ENCODE measurements around the gene OR6C76. TPM values are rescaled to one million over a fixed set of nuclear protein-coding genes. Genes with fewer than 3 reads are reported as not detected.
"Not testable (repeated sequence)": the region's sequence is repeated elsewhere in the genome, so short reads cannot be mapped to it uniquely, and the experiment has no call there.

Gene OR6C76
- total RNA-seq, 2 experiments from 2014 or later: not detected

DNA sequence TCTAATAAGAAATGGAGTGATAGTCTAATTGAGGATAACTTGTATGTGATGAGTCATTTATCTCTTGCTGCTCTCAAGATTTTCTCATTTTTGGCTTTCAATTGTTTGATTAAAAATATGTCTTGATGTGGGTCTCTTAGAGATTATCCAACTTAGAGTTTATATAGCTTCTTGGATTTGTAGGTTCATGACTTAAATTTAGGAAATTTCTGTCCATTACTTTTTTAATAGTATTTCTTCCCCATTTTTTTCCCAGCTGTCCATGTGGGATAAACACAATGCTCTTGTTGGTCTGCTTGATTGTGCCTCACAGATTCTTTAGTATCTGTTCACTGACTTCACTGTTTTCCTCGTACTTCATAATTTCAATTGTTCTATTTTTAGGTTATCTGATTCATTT, 18.2 kb upstream of the OR6C76 start:
- H3K36me3 Mint-ChIP-seq (ENCODE audit: low read depth): no peaks in the 10 kb centered on the region
- no peak overlapping the region for H3K27ac Mint-ChIP-seq
- TF ChIP-seq, protein P1, sequence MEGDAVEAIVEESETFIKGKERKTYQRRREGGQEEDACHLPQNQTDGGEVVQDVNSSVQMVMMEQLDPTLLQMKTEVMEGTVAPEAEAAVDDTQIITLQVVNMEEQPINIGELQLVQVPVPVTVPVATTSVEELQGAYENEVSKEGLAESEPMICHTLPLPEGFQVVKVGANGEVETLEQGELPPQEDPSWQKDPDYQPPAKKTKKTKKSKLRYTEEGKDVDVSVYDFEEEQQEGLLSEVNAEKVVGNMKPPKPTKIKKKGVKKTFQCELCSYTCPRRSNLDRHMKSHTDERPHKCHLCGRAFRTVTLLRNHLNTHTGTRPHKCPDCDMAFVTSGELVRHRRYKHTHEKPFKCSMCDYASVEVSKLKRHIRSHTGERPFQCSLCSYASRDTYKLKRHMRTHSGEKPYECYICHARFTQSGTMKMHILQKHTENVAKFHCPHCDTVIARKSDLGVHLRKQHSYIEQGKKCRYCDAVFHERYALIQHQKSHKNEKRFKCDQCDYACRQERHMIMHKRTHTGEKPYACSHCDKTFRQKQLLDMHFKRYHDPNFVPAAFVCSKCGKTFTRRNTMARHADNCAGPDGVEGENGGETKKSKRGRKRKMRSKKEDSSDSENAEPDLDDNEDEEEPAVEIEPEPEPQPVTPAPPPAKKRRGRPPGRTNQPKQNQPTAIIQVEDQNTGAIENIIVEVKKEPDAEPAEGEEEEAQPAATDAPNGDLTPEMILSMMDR (IDR thresholded peaks at IDR 0.05): no peak
- H3K9me3 Mint-ChIP-seq: peaks cover 4% of the 10 kb centered on the region
- H3K27me3 Mint-ChIP-seq: peaks cover 5% of the 10 kb centered on the region
- H3K4me3 Mint-ChIP-seq: no peak overlapping the region
- CTCF ChIA-PET: no interaction called here
- POLR2A ChIA-PET: no interaction called here
- intact Hi-C loops (cut with micrococcal nuclease): no loop called here
- no peak for DNase-seq
- H3K4me1 Mint-ChIP-seq (ENCODE audit: low read depth): no peaks in the 10 kb centered on the region
- ATAC-seq: no peak

DNA sequence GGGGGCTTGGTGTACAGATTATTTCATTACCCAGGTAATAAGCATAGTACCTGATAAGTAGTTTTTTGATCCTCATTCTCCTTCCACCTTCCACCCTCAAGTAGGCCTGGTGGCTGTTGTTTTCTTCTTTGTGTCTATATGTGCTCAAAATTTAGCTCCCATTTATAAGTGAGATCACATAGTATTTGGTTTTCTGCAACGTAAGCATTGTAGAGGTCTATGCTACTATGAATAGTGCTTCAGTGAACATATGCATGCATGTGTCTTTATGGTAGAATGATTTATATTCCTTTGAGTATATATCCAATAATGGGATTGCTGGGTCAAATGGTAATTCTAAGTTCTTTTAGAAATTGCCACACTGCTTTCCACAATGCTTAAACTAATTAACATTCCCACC, 16.9 kb upstream of the OR6C76 start:
- CTCF ChIA-PET, ATAC-seq: not testable (repeated sequence)

DNA sequence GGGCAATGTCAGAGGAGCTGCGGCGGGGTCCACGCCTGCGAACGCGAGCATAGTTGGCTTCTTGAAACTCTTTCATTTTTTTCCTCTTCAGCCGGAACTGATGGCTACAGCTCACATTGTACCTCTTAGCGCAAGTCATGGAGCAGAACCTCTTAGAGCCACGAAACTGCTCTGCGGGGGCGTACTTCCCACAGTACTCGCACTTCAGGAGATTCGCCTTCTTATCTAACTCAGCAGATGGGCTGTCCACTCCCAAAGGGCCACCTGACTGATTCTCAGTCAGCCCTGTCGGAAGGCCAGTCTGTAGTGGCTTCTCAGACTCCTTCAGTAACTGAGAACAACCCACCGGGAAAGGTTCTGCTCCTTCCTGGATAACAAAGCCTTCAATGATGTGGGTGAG, 13.9 kb upstream of the OR6C76 start:
- intact Hi-C loops (cut with micrococcal nuclease); POLR2A ChIA-PET; H3K27ac Mint-ChIP-seq; H3K36me3 Mint-ChIP-seq (ENCODE audit: low read depth); DNase-seq; H3K9me3 Mint-ChIP-seq; H3K4me3 Mint-ChIP-seq; ATAC-seq; CTCF ChIA-PET; H3K4me1 Mint-ChIP-seq (ENCODE audit: low read depth): not testable (repeated sequence)
- H3K27me3 Mint-ChIP-seq: peaks cover 28% of the 10 kb centered on the region

More for the DNA sequence above, 16.9 kb upstream of the OR6C76 start:
- H3K9me3 Mint-ChIP-seq; H3K27ac Mint-ChIP-seq; intact Hi-C loops (cut with micrococcal nuclease); H3K4me3 Mint-ChIP-seq; H3K4me1 Mint-ChIP-seq (ENCODE audit: low read depth); H3K27me3 Mint-ChIP-seq; DNase-seq; H3K36me3 Mint-ChIP-seq (ENCODE audit: low read depth); POLR2A ChIA-PET: not testable (repeated sequence)

DNA sequence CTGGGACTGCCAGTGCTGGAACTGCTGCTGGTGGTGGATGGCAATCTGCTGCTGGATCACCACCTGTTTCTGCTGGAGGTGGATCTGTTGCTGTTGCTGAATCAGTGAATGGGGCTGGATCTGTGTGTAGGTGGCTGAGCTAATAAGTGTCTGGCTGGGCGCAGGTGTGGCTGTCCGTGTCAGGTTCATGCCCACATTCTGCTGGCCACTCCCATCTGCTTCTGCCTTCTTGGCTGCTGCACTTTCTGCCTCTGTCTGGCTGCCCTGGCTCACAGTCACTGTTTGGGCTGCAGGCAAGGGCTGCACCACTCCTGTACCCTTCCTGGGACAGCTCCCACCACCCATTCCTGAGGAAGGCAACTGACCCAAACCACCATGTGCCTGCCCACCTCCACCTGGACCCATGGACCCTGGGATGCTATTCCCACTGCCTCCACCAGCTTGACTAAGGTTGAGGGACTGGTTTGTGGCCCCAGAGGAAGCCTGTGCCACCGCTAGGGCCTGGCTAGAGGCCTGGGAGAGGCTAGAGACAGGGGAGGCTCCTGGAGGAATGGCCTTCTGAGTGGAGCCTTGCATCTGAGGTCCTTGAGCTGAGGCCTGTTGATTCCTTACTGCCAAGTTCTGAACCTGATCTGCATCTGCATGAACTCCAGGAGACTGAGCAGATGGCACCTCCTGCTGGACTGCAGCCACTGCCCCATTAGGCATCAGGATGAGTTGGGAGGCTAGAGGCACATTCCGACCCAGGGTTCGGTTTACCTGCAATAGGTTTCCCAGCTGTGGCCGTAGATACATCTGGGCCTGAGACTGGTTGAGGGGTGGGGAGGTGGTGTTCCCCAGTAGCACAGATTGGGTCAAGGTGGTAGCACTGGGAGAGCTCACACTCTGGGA, 12.3 kb upstream of the OR6C76 start:
- peaks cover 38% of the 10 kb centered on the region for H3K27me3 Mint-ChIP-seq
- intact Hi-C loops (cut with micrococcal nuclease); H3K4me3 Mint-ChIP-seq; H3K36me3 Mint-ChIP-seq (ENCODE audit: low read depth); CTCF ChIA-PET; DNase-seq; POLR2A ChIA-PET; ATAC-seq; H3K27ac Mint-ChIP-seq; H3K9me3 Mint-ChIP-seq; H3K4me1 Mint-ChIP-seq (ENCODE audit: low read depth): not testable (repeated sequence)

DNA sequence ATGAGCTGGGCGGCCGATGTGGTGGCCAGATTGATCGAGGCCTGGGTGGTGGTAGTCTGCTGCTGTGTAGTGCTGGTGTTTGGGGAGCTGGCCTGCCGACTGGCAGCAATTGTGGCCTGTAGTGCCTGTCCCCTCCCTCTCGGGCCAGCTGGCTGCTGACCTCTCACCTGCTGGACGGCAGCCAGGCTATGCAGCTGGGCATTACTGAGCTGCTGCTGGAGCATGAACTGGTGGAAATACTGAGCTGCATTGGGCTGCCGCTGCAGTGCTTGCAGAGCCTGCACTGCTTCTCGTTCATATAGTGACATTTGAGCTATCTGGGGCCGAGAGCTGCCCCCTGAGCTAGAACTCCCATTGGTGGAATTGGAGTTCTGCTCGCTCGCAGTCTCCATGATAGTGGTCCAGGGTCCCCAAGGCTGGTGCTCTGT, 11.6 kb upstream of the OR6C76 start:
- DNase-seq; POLR2A ChIA-PET; H3K4me1 Mint-ChIP-seq (ENCODE audit: low read depth); ATAC-seq; H3K27ac Mint-ChIP-seq; H3K9me3 Mint-ChIP-seq; H3K36me3 Mint-ChIP-seq (ENCODE audit: low read depth); CTCF ChIA-PET; H3K4me3 Mint-ChIP-seq; intact Hi-C loops (cut with micrococcal nuclease): not testable (repeated sequence)
- peaks cover 44% of the 10 kb centered on the region for H3K27me3 Mint-ChIP-seq

DNA sequence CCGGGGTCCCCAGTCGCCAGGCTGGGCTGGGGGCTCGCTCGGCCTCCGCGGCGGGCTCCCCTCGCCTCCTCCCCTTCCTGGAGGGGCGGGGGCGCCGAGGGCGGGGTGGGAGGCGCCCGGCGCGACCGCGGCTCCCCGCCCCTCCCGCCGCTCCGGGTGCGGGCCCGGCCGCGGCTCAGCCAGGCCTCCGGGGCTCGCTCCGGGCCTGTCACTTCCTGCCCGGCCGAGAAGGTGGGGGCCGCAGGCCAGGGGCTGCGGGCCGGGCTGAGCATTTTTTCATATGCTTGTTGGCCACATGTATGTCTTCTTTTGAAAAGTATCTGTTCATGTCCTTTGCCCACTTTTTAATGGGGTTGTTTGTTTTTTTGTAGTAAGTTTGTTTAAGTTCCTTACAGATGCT, 11.2 kb upstream of the OR6C76 start:
- peaks cover 44% of the 10 kb centered on the region for H3K27me3 Mint-ChIP-seq
- H3K27ac Mint-ChIP-seq; H3K4me3 Mint-ChIP-seq; POLR2A ChIA-PET; DNase-seq; H3K9me3 Mint-ChIP-seq; intact Hi-C loops (cut with micrococcal nuclease); H3K36me3 Mint-ChIP-seq (ENCODE audit: low read depth); CTCF ChIA-PET; H3K4me1 Mint-ChIP-seq (ENCODE audit: low read depth): not testable (repeated sequence)
- ATAC-seq: peak; percentile 84

DNA sequence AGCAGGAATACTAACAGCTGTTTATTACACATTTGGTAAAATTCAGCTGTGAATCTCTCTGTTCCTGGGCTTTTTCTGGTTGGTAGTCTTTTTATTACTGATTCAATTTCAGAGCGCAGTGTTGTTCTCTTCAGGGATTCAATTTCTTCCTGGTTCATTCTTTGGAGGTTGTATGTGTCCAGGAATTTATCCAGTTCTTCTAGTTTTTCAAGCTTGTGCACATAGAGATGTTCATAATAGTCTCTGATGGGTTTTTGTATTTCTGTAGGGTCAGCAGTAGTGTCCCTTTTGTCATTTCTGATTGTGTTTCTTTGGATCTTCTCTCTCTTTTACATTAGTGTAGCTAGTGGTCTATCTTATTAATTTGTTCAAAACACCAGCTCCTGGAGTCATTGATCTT, 9.1 kb upstream of the OR6C76 start:
- DNase-seq (no peak), ATAC-seq (no peak)
- ChIA-PET CTCF (no interaction called here), POLR2A (no interaction called here)
- Mint-ChIP-seq H3K9me3 (no peaks in the 10 kb centered on the region), H3K4me3 (no peak overlapping the region), H3K36me3 (ENCODE audit: low read depth) (no peaks in the 10 kb centered on the region), H3K27ac (no peak overlapping the region), H3K27me3 (peaks cover 47% of the 10 kb centered on the region), H3K4me1 (ENCODE audit: low read depth) (peaks cover 3% of the 10 kb centered on the region)
- intact Hi-C loops (cut with micrococcal nuclease): no loop called here
- TF ChIP-seq, protein P1 (IDR thresholded peaks at IDR 0.05): no peak
